ENCODE results near the gene BNIPL. TPM values are rescaled to one million over a fixed set of nuclear protein-coding genes. Genes with fewer than 3 reads are reported as not detected.

Gene BNIPL
- total RNA-seq, 3 donors from 2014 or later: 0.16 to 47.1 (median 17.0) TPM

- Histone ChIP-seq H3K4me3 (peak overlapping the region; percentile 81 to 95 (median 83)), H3K27me3 (no peaks in the 10 kb centered on the region), H3K9me3 (no peaks in the 10 kb centered on the region), H3K27ac (peak overlapping the region; percentile 89 to 96), H3K4me1 (no peaks in the 10 kb centered on the region), H3K36me3 (peaks cover 6% of the 10 kb centered on the region)
- DNase-seq (ENCODE audit: low spot score in 2 of 2): no peak
- TF ChIP-seq CTCF (IDR thresholded peaks at IDR 0.05): peak; percentile 9 to 49 (median 40)
- no peak for TF ChIP-seq POLR2A (IDR thresholded peaks at IDR 0.05)
- intact Hi-C loops (cut with DNase I; ENCODE audit: low total_unique reads): no loop called here
Observed at GRCh38 chr1:151048645-151049032, 12.3 kb downstream of the BNIPL start.

- H3K9me3 ChIP-seq: no peaks in the 10 kb centered on the region
- no peaks in the 10 kb centered on the region for H3K27me3 ChIP-seq
- peak overlapping the region; percentile 30 to 89 for H3K27ac ChIP-seq
- intact Hi-C loops (cut with DNase I; ENCODE audit: low total_unique reads): no loop called here
- TF ChIP-seq CTCF (IDR thresholded peaks at IDR 0.05) (no peak), POLR2A (IDR thresholded peaks at IDR 0.05) (no peak), POLR2AphosphoS5 (IDR thresholded peaks at IDR 0.05) (no peak)
- H3K36me3 ChIP-seq: peaks cover 6% of the 10 kb centered on the region
- no peak for DNase-seq (ENCODE audit: low spot score in 2 of 2)
- H3K4me1 ChIP-seq: no peaks in the 10 kb centered on the region
- H3K4me3 ChIP-seq: no peak overlapping the region
Observed at GRCh38 chr1:151049458-151049857, 13.1 kb downstream of the BNIPL start.

- intact Hi-C loops (cut with DNase I; ENCODE audit: low total_unique reads): no loop called here
- TF ChIP-seq POLR2AphosphoS5 (IDR thresholded peaks at IDR 0.05): no peak
- no peak for TF ChIP-seq POLR2A (IDR thresholded peaks at IDR 0.05)
- TF ChIP-seq CTCF (IDR thresholded peaks at IDR 0.05): no peak
- H3K27me3 ChIP-seq: no peaks in the 10 kb centered on the region
- peaks cover 6% of the 10 kb centered on the region for H3K36me3 ChIP-seq
- DNase-seq (ENCODE audit: low spot score in 2 of 2): no peak
- H3K4me3 ChIP-seq: no peak overlapping the region
- no peak overlapping the region for H3K27ac ChIP-seq
- no peaks in the 10 kb centered on the region for H3K4me1 ChIP-seq
- H3K9me3 ChIP-seq: no peaks in the 10 kb centered on the region
Observed at GRCh38 chr1:151050051-151050688, 13.8 kb downstream of the BNIPL start.

GRCh38 chr1:151051356-151052009 is 15.1 kb downstream of the BNIPL start:
- H3K27ac ChIP-seq: peak overlapping the region; percentile 17 to 40
- no peak for DNase-seq (ENCODE audit: low spot score in 2 of 2)
- no peaks in the 10 kb centered on the region for H3K27me3 ChIP-seq
- TF ChIP-seq CTCF (IDR thresholded peaks at IDR 0.05): no peak
- TF ChIP-seq POLR2AphosphoS5 (IDR thresholded peaks at IDR 0.05): no peak
- TF ChIP-seq POLR2A (IDR thresholded peaks at IDR 0.05): no peak
- no peaks in the 10 kb centered on the region for H3K9me3 ChIP-seq
- intact Hi-C loops (cut with DNase I; ENCODE audit: low total_unique reads): no loop called here
- H3K4me1 ChIP-seq: peaks cover under 1 to 8% of the 10 kb centered on the region in 2 donors
- H3K36me3 ChIP-seq: peaks cover 9% of the 10 kb centered on the region
- no peak overlapping the region for H3K4me3 ChIP-seq

GRCh38 chr1:151054971-151055547 is 18.7 kb downstream of the BNIPL start:
- intact Hi-C loops (cut with DNase I; ENCODE audit: low total_unique reads): no loop called here
- Histone ChIP-seq H3K36me3 (peaks cover 9% of the 10 kb centered on the region), H3K9me3 (no peaks in the 10 kb centered on the region), H3K4me3 (no peak overlapping the region), H3K4me1 (peaks cover 4 to 24% of the 10 kb centered on the region in 2 donors), H3K27me3 (no peaks in the 10 kb centered on the region), H3K27ac (peak overlapping the region; percentile 92 to 98)
- TF ChIP-seq POLR2AphosphoS5 (IDR thresholded peaks at IDR 0.05) (no peak), POLR2A (IDR thresholded peaks at IDR 0.05) (no peak), CTCF (IDR thresholded peaks at IDR 0.05) (no peak)
- DNase-seq (ENCODE audit: low spot score in 2 of 2): no peak
